ENCODE results near the gene TMEM163. TPM values are rescaled to one million over a fixed set of nuclear protein-coding genes. Genes with fewer than 3 reads are reported as not detected.

The TMEM163 gene
- total and polyA plus RNA-seq, 8 donors: 14.8 to 30.5 (median 20.5) TPM

- Histone ChIP-seq H3K27me3 (no peaks in the 10 kb centered on the region), H3K27ac (peak overlapping the region in 1 of 4 donors; percentile 17), H3K4me3 (no peak overlapping the region), H3K36me3 (no peaks in the 10 kb centered on the region), H3K4me1 (peaks cover 0 to 12% (median 4%) of the 10 kb centered on the region in 3 donors), H3K9me3 (no peaks in the 10 kb centered on the region)
- DNase-seq: no peak
- WGBS, 2 donors: 61 to 73% methylated on average over 18 of the region's 18 CpGs
- peak in 2 of 4 donors; percentile 8 to 12 for ATAC-seq
- intact Hi-C loops (cut with DNase I): loop anchor here in 1 of 3 donors (10.0 kb wide), 1 partner anchor 83 kb away; no protein-coding TSS in a partner anchor
- no peak for FAIRE-seq
- no peak for TF ChIP-seq CTCF (IDR thresholded peaks at IDR 0.05)
These were observed 260.9 kb downstream of the TMEM163 start for GRCh38 chr2:134457765-134458472.

- no peaks in the 10 kb centered on the region for H3K36me3 ChIP-seq
- DNase-seq: peak in 1 of 6 donors; percentile 8
- WGBS, 2 donors: 94 to 97% methylated on average over 7 of the region's 7 CpGs
- TF ChIP-seq CTCF (IDR thresholded peaks at IDR 0.05): no peak
- intact Hi-C loops (cut with DNase I): loop anchor here in 1 of 3 donors (10.0 kb wide), 1 partner anchor 83 kb away; no protein-coding TSS in a partner anchor
- no peak for FAIRE-seq
- peaks cover 0 to 12% (median 4%) of the 10 kb centered on the region in 3 donors for H3K4me1 ChIP-seq
- peak overlapping the region in 1 of 4 donors; percentile 17 for H3K27ac ChIP-seq
- no peaks in the 10 kb centered on the region for H3K27me3 ChIP-seq
- H3K9me3 ChIP-seq: no peaks in the 10 kb centered on the region
- no peak for ATAC-seq
- no peak overlapping the region for H3K4me3 ChIP-seq
These were observed 261.4 kb downstream of the TMEM163 start for GRCh38 chr2:134457353-134457752.

- H3K9me3 ChIP-seq: no peaks in the 10 kb centered on the region
- H3K4me3 ChIP-seq: no peak overlapping the region
- peaks cover 0 to 12% (median 8%) of the 10 kb centered on the region in 3 donors for H3K4me1 ChIP-seq
- WGBS, 2 donors: 78 to 84% methylated on average over 10 of the region's 10 CpGs
- no peak overlapping the region for H3K27ac ChIP-seq
- no peaks in the 10 kb centered on the region for H3K27me3 ChIP-seq
- no peak for TF ChIP-seq CTCF (IDR thresholded peaks at IDR 0.05)
- no peaks in the 10 kb centered on the region for H3K36me3 ChIP-seq
- DNase-seq: peak in 1 of 6 donors; percentile 12
- no peak for FAIRE-seq
- peak in 2 of 4 donors; percentile 5 to 16 for ATAC-seq
- intact Hi-C loops (cut with DNase I): loop anchor here in 1 of 3 donors (10.0 kb wide), 1 partner anchor 81 kb away; no protein-coding TSS in a partner anchor
These were observed 263.4 kb downstream of the TMEM163 start for GRCh38 chr2:134455426-134455825.

GRCh38 chr2:134454931-134455330, 263.9 kb downstream of the TMEM163 start:
- Histone ChIP-seq H3K27me3 (no peaks in the 10 kb centered on the region), H3K27ac (no peak overlapping the region), H3K9me3 (no peaks in the 10 kb centered on the region), H3K4me1 (peaks cover 0 to 12% (median 8%) of the 10 kb centered on the region in 3 donors), H3K36me3 (no peaks in the 10 kb centered on the region), H3K4me3 (no peak overlapping the region)
- intact Hi-C loops (cut with DNase I): loop anchor here in 2 of 3 donors (5.0 to 10.0 kb wide), 2 partner anchors 78 to 80 kb away; no protein-coding TSS in a partner anchor
- peak in 1 of 4 donors; percentile 3 for ATAC-seq
- FAIRE-seq: no peak
- WGBS, 2 donors: 59 to 82% methylated on average over 6 of the region's 6 CpGs
- no peak for TF ChIP-seq CTCF (IDR thresholded peaks at IDR 0.05)
- peak in 1 of 6 donors; percentile 26 for DNase-seq
